A549 (cell line): ENCODE data around the gene FRMD8. TPM values are rescaled to one million over a fixed set of nuclear protein-coding genes. Genes with fewer than 3 reads are reported as not detected.
A peak's percentile ranks its signal among the peaks of the same experiment; 100 is the strongest.

Experiments
- ATAC-seq, 2 experiments: fragments of 200-7000 bp in 1 of 2; fragments of >200 bp in 1 of 2; cut with Nextera tagmentation in 1 of 2; cut with Tn5 transposase in 1 of 2; 3 replicates each; pipeline versions ENCODE4 v1.8.0 to v1.9.1; 2018 to 2020; ENCODE audit warnings: mild to moderate bottlenecking in 1 of 2, moderate library complexity in 1 of 2
- CTCF ChIA-PET: fragments of 300-600 bp; sonication (Branson Sonifier 250); formaldehyde crosslinking; extraction: SDS; loops from one replicate; lab custom pipeline; 2021; ENCODE audit warnings: antibody characterized with exemption, inconsistent platforms; lab: Yijun Ruan, JAX
- POLR2A ChIA-PET: fragments of 350-600 bp; formaldehyde crosslinking; extraction: SDS; loops from one replicate; lab custom pipeline; 2021; ENCODE audit warnings: antibody characterized with exemption, inconsistent platforms; lab: Yijun Ruan, JAX
- DNase-seq, 2 experiments: peaks; one replicate each; pipeline versions ENCODE4 v3.0.0 to v3.0.0-alpha.2; 2011 to 2016; ENCODE audit warnings: low read depth in 1 of 2, low spot score in 1 of 2
- FAIRE-seq: peaks from 2 replicates; lab custom pipeline; 2011; peaks lifted over from hg19 to GRCh38; lab: Jason Lieb, UNC
- H3K27ac ChIP-seq, 2 experiments: fragments of >200 bp; sonication (Bioruptor Twin); formaldehyde crosslinking; 3 replicates each; pipeline ENCODE4 v1.5.1; 2016 to 2017
- H3K4me1 ChIP-seq: fragments of >200 bp; sonication (Bioruptor Twin); formaldehyde crosslinking; 3 replicates; pipeline ENCODE4 v1.6.1; 2016
- H3K4me2 ChIP-seq: fragments of >200 bp; sonication (Bioruptor Twin); formaldehyde crosslinking; 3 replicates; pipeline ENCODE4 v1.6.1; 2016
- H3K4me3 ChIP-seq: fragments of >200 bp; sonication (Bioruptor Twin); formaldehyde crosslinking; 3 replicates; pipeline ENCODE4 v1.5.1; 2016
- H3K9me3 ChIP-seq: fragments of >200 bp; sonication (Bioruptor Twin); formaldehyde crosslinking; 3 replicates; pipeline ENCODE4 v1.6.1; 2016
- CEBPB ChIP-seq, 2 experiments: fragments of >200 bp in 1 of 2; sonication (Bioruptor Twin) in 1 of 2; formaldehyde crosslinking in 1 of 2; IDR thresholded peaks; 2 replicates each; pipeline ENCODE4 v1.6.1; 2012 to 2016
- CHD4 ChIP-seq: fragments of 200-600 bp; sonication (generic); IDR thresholded peaks from 2 replicates; pipeline ENCODE4 v1.6.1; 2016; ENCODE audit warnings: antibody characterized with exemption, mild to moderate bottlenecking, borderline replicate concordance
- ELK1 ChIP-seq: fragments of 150-350 bp; IDR thresholded peaks from 2 replicates; pipeline ENCODE4 v1.6.1; 2014; ENCODE audit warnings: low read depth, mild to moderate bottlenecking, low read length
- FOSB ChIP-seq: fragments of 250-450 bp; sonication (Bioruptor Pico); IDR thresholded peaks from 2 replicates; pipeline ENCODE4 v1.5.0; 2020; ENCODE audit warnings: mild to moderate bottlenecking, moderate library complexity
- HEYL ChIP-seq: fragments of 250-450 bp; sonication (Bioruptor Pico); IDR thresholded peaks from 2 replicates; pipeline ENCODE4 v1.8.0; 2021; ENCODE audit warnings: mild to moderate bottlenecking, moderate library complexity
- HOXA7 ChIP-seq: fragments of 250-450 bp; sonication (Bioruptor Pico); IDR thresholded peaks from 2 replicates; pipeline ENCODE4 v1.5.0; 2020; ENCODE audit warnings: mild to moderate bottlenecking, moderate library complexity
- HOXB5 ChIP-seq: fragments of 250-450 bp; sonication (Bioruptor Pico); IDR thresholded peaks from 2 replicates; pipeline ENCODE4 v1.5.0; 2020; ENCODE audit warnings: mild to moderate bottlenecking, moderate library complexity
- JUN ChIP-seq, 2 experiments: fragments of >200 bp; sonication (Bioruptor Twin); formaldehyde crosslinking; IDR thresholded peaks; 2 replicates in 1 of 2; 3 replicates in 1 of 2; pipeline ENCODE4 v1.6.1; 2016 to 2017
- MYC ChIP-seq: IDR thresholded peaks from 2 replicates; pipeline ENCODE4 v1.6.1; 2012; ENCODE audit warnings: mild to moderate bottlenecking, inconsistent platforms, low read length, improper control_type of control experiment, borderline replicate concordance
- PHF8 ChIP-seq: fragments of 200-600 bp; sonication (generic); IDR thresholded peaks from 2 replicates; pipeline ENCODE4 v1.6.1; 2016; ENCODE audit warnings: low read depth, mild to moderate bottlenecking, antibody characterized with exemption, moderate library complexity, borderline replicate concordance
- POLR2A ChIP-seq: IDR thresholded peaks from 2 replicates; pipeline ENCODE4 v1.6.1; 2012; ENCODE audit warnings: mild to moderate bottlenecking, low read length
- POLR2AphosphoS2 ChIP-seq: conservative IDR thresholded peaks from 2 replicates; pipeline ENCODE4 v1.6.1; 2012; ENCODE audit warnings: low read length, improper control_type of control experiment, inconsistent platforms
- RAD21 ChIP-seq, 2 experiments: fragments of >200 bp in 1 of 2; sonication (Bioruptor Twin) in 1 of 2; formaldehyde crosslinking in 1 of 2; IDR thresholded peaks in 1 of 2; conservative IDR thresholded peaks in 1 of 2; 2 replicates in 1 of 2; 3 replicates in 1 of 2; pipeline ENCODE4 v1.6.1; 2012 to 2018; ENCODE audit warnings: inconsistent platforms in 1 of 2
- RARB ChIP-seq: fragments of 250-450 bp; sonication (Bioruptor Pico); IDR thresholded peaks from 2 replicates; pipeline ENCODE4 v1.8.0; 2021; ENCODE audit warnings: mild to moderate bottlenecking, moderate library complexity
- RCOR1 ChIP-seq: fragments of 150-350 bp; IDR thresholded peaks from 2 replicates; pipeline ENCODE4 v1.6.1; 2014; ENCODE audit warnings: antibody characterized with exemption, low read length, low read depth
- REST ChIP-seq: fragments of 200-600 bp; sonication (generic); IDR thresholded peaks from 2 replicates; pipeline ENCODE4 v1.6.1; 2016; ENCODE audit warnings: antibody characterized with exemption, mild to moderate bottlenecking, moderate library complexity
- SMC3 ChIP-seq: fragments of >200 bp; sonication (Bioruptor Twin); formaldehyde crosslinking; IDR thresholded peaks from 3 replicates; pipeline ENCODE4 v1.6.1; 2018; ENCODE audit warnings: inconsistent platforms
- TFCP2L1 ChIP-seq: fragments of 250-450 bp; sonication (Bioruptor Pico); IDR thresholded peaks from 2 replicates; pipeline ENCODE4 v1.5.0; 2021; ENCODE audit warnings: mild to moderate bottlenecking
- TP53 ChIP-seq: fragments of 250-450 bp; sonication (Bioruptor Pico); IDR thresholded peaks from 2 replicates; pipeline ENCODE4 v1.5.0; 2021; ENCODE audit warnings: mild to moderate bottlenecking, moderate library complexity
- USF2 ChIP-seq: fragments of 450-650 bp; IDR thresholded peaks from 2 replicates; pipeline ENCODE4 v1.6.1; 2014; ENCODE audit warnings: antibody characterized with exemption
- WGBS: methylation state at CpG from one replicate; pipeline ENCODE4 v1.1.6; 2017; ENCODE audit errors: missing lambda C conversion rate; 5-methylcytosine and 5-hydroxymethylcytosine counted together
- polyA plus RNA-seq, 4 experiments: library from polyadenylated mRNA; depleted of rRNA in 3 of 4; stranded (reverse); fragments of >200 nt; fragmentation: RNase III in 1 of 4; extraction: RNeasy Plus Mini Kit Qiagen cat#74134 plus additional on column Dnase treatment in 1 of 4; gene quantifications; 2 replicates in 3 of 4; 3 replicates in 1 of 4; pipeline ENCODE4 v1.2.3, GENCODE V29; 2011 to 2017

Gene FRMD8
- polyA plus RNA-seq, 2 of the 4 experiments (the other 2 are of a cell fraction): 12.9 to 20.0 TPM

- POLR2A ChIA-PET: interaction anchor here (0.7 to 17.5 kb wide), 11 partner anchors 13 to 82 kb away, joined by 3 to 756 read pairs (median 4); partner anchors contain the start of genes MALAT1 and NEAT1
- Histone ChIP-seq H3K9me3 (no peaks in the 10 kb centered on the region), H3K4me2 (peak overlapping the region; percentile 89), H3K4me1 (peaks cover 63% of the 10 kb centered on the region), H3K27ac (peak overlapping the region; percentile 97 to 100), H3K4me3 (peak overlapping the region; percentile 95; the same call in 2 of the 3 replicates)
- FAIRE-seq (no peak), ATAC-seq (peak in 1 of 2 experiments; percentile 1; a peak in 2 of 6 replicates), DNase-seq (peak in 1 of 2 experiments; percentile 62)
- TF ChIP-seq CEBPB (IDR thresholded peaks at IDR 0.05): no peak; a peak in 1 of 4 replicates
- peak; percentile 92; the same call in 1 of the 2 replicates for TF ChIP-seq HOXA7 (CRISPR knock-in tag)
- peak; percentile 57; the same call in 1 of the 2 replicates for TF ChIP-seq HOXB5 (CRISPR knock-in tag)
- no peak for TF ChIP-seq RCOR1
- TF ChIP-seq RARB (CRISPR knock-in tag): 0 out of 2 replicates have a peak, but pooled peaks have one; percentile 62
- 0 out of 2 replicates have a peak, but pooled peaks have one; percentile 19 for TF ChIP-seq MYC
- TF ChIP-seq RAD21 (conservative IDR thresholded peaks at IDR 0.05 in 1 of 2, IDR thresholded peaks at IDR 0.05 in 1 of 2): no peak
- TF ChIP-seq FOSB (CRISPR knock-in tag): peak; percentile 78; the same call in 1 of the 2 replicates
- peak; percentile 43; the same call in 1 of the 2 replicates for TF ChIP-seq POLR2AphosphoS2
- no peak for TF ChIP-seq ELK1
- TF ChIP-seq TFCP2L1: 0 out of 2 replicates have a peak, but pooled peaks have one; percentile 21
- WGBS: 13% methylated on average over 6 of the region's 6 CpGs
- CTCF ChIA-PET: interaction anchor here (0.9 to 1.6 kb wide), 5 partner anchors 13 to 80 kb away, joined by 3 to 8 read pairs (median 6); no protein-coding TSS in a partner anchor
Observed at GRCh38 chr11:65430406-65431217, 44.2 kb downstream of the FRMD8 start.

GRCh38 chr11:65431451-65432099 is 45.1 kb downstream of the FRMD8 start:
- Histone ChIP-seq H3K4me2 (peak overlapping the region; percentile 89), H3K4me1 (peaks cover 72% of the 10 kb centered on the region), H3K9me3 (no peaks in the 10 kb centered on the region), H3K27ac (peak overlapping the region; percentile 97 to 100; a peak in 5 of 6 replicates), H3K4me3 (peak overlapping the region; percentile 14; the same call in 1 of the 3 replicates)
- FAIRE-seq (no peak), ATAC-seq (no peak), DNase-seq (peak in 1 of 2 experiments; percentile 36)
- no peak for TF ChIP-seq SMC3
- TF ChIP-seq USF2: 0 out of 2 replicates have a peak, but pooled peaks have one; percentile 4
- TF ChIP-seq RARB (CRISPR knock-in tag): peak; percentile 51; the same call in 1 of the 2 replicates
- no peak for TF ChIP-seq CHD4
- TF ChIP-seq HOXA7 (CRISPR knock-in tag): peak; percentile 69; the same call in 1 of the 2 replicates
- peak; percentile 92 for TF ChIP-seq FOSB (CRISPR knock-in tag)
- TF ChIP-seq JUN (IDR thresholded peaks at IDR 0.05): 0 out of 5 replicates have a peak, but pooled peaks of 1 of the 2 experiments have one; percentile 49
- TF ChIP-seq POLR2A: no peak
- ChIA-PET CTCF (interaction anchor here (1.2 to 1.5 kb wide), 3 partner anchors 15 to 79 kb away, joined by 4 to 11 read pairs (median 5); no protein-coding TSS in a partner anchor), POLR2A (no interaction called here)
- 24% methylated on average over 4 of the region's 4 CpGs for WGBS

- POLR2A ChIA-PET: interaction anchor here (0.6 to 1.0 kb wide), 4 partner anchors 8 to 79 kb away, joined by 3 to 6 read pairs (median 4); no protein-coding TSS in a partner anchor
- Histone ChIP-seq H3K9me3 (no peaks in the 10 kb centered on the region), H3K4me2 (peak overlapping the region; percentile 89), H3K27ac (peak overlapping the region; percentile 52 to 100; a peak in 5 of 6 replicates), H3K4me3 (no peak overlapping the region), H3K4me1 (peaks cover 77% of the 10 kb centered on the region)
- DNase-seq (no peak), ATAC-seq (no peak), FAIRE-seq (no peak)
- CTCF ChIA-PET: interaction anchor here (0.6 to 1.5 kb wide), 10 partner anchors 16 to 96 kb away, joined by 3 to 11 read pairs (median 3); no protein-coding TSS in a partner anchor
- TF ChIP-seq TP53: no peak
- TF ChIP-seq REST: no peak
- TF ChIP-seq HOXA7 (CRISPR knock-in tag): no peak
- no peak for TF ChIP-seq PHF8
- no peak for TF ChIP-seq MYC
- TF ChIP-seq HEYL: no peak
- TF ChIP-seq POLR2A: no peak
- WGBS: 20% methylated on average over 2 of the region's 2 CpGs
Observed at GRCh38 chr11:65432100-65432650, 45.7 kb downstream of the FRMD8 start.
